A673 (cell line): ENCODE results near the gene PLVAP. TPM values are rescaled to one million over a fixed set of nuclear protein-coding genes. Genes with fewer than 3 reads are reported as not detected.

Experiments
- BruUV-seq: library from RNA; stranded (reverse); fragments of 400-500 nt; replicated peaks from 2 replicates; lab custom pipeline; 2021; lab: Mats Ljungman, UMichigan
- CTCF ChIA-PET: fragments of 300-600 bp; sonication (Branson Sonifier 250); formaldehyde crosslinking; loops from one replicate; lab custom pipeline; 2022; ENCODE audit warnings: antibody characterized with exemption; lab: Charles Lee
- POLR2A ChIA-PET: fragments of 300-600 bp; sonication (Branson Sonifier 250); formaldehyde crosslinking; loops from one replicate; lab custom pipeline; 2022; ENCODE audit warnings: antibody characterized with exemption; ENCODE audit not compliant: low non-redundant PET; lab: Charles Lee
- DNase-seq: peaks from one replicate; pipeline ENCODE4 v3.0.0-alpha.2; 2015; ENCODE audit warnings: low spot score
- H3K27ac ChIP-seq: fragments of 200-600 bp; sonication (generic); 2 replicates; pipeline ENCODE4 v1.5.1; 2016; ENCODE audit warnings: mixed run types, low read depth, mild to moderate bottlenecking, mixed read lengths, antibody characterized with exemption, low read length; ENCODE audit not compliant: poor library complexity, severe bottlenecking
- H3K27me3 ChIP-seq: fragments of 200-600 bp; sonication (generic); replicated peaks from 2 replicates; pipeline ENCODE4 v1.6.1; 2017; ENCODE audit warnings: mixed run types, low read depth, mild to moderate bottlenecking, mixed read lengths, antibody characterized with exemption, low read length; ENCODE audit not compliant: insufficient read depth, poor library complexity
- H3K36me3 ChIP-seq: fragments of 200-600 bp; sonication (generic); 2 replicates; pipeline ENCODE4 v1.6.1; 2016; ENCODE audit warnings: mixed run types, mild to moderate bottlenecking, mixed read lengths, antibody characterized with exemption, low read length; ENCODE audit not compliant: insufficient read depth, poor library complexity, severe bottlenecking
- H3K4me1 ChIP-seq: fragments of 200-600 bp; sonication (generic); 2 replicates; pipeline ENCODE4 v1.6.1; 2017; ENCODE audit warnings: mixed run types, mild to moderate bottlenecking, mixed read lengths, antibody characterized with exemption, low read length; ENCODE audit not compliant: insufficient read depth, poor library complexity, severe bottlenecking
- H3K4me3 ChIP-seq: fragments of 200-600 bp; sonication (generic); 2 replicates; pipeline ENCODE4 v1.5.1; 2016; ENCODE audit warnings: low read depth, mixed run types, mild to moderate bottlenecking, mixed read lengths, low read length; ENCODE audit not compliant: poor library complexity, severe bottlenecking
- H3K9me3 ChIP-seq: fragments of 200-600 bp; sonication (generic); 2 replicates; pipeline ENCODE4 v1.6.1; 2016; ENCODE audit warnings: mixed run types, low read depth, mild to moderate bottlenecking, mixed read lengths, antibody characterized with exemption, low read length; ENCODE audit not compliant: poor library complexity, severe bottlenecking
- CTCF ChIP-seq: fragments of 300-800, 200-600 bp; sonication (generic); conservative IDR thresholded peaks from 2 replicates; pipeline ENCODE4 v1.5.1; 2017; ENCODE audit warnings: low read depth, mild to moderate bottlenecking, antibody characterized with exemption, low read length, moderate library complexity, mixed read lengths
- EZH2 ChIP-seq: fragments of 200-600 bp; sonication (generic); IDR thresholded peaks from 2 replicates; pipeline ENCODE4 v1.6.1; 2017; ENCODE audit warnings: borderline replicate concordance, low read depth, mild to moderate bottlenecking, mixed read lengths, antibody characterized with exemption, low read length; ENCODE audit not compliant: poor library complexity, severe bottlenecking
- intact Hi-C: fragments of 100-400 bp; cut with micrococcal nuclease; formaldehyde crosslinking; loops from one replicate; pipeline ENCODE4 v1.10.0; 2022; ENCODE audit not compliant: unreplicated experiment
- total RNA-seq: library from RNA; stranded (reverse); gene quantifications from 2 replicates; pipeline ENCODE4 v1.2.3, GENCODE V29; 2021

Gene PLVAP
- total RNA-seq, 1 experiment from 2014 or later: 0.24 TPM

- TF ChIP-seq CTCF: no peak
- no peak for TF ChIP-seq EZH2
- POLR2A ChIA-PET: interaction anchor here (0.7 kb wide), 1 partner anchor 27 kb away, joined by 9 read pairs; no protein-coding TSS in a partner anchor
- Histone ChIP-seq H3K27me3 (no peaks in the 10 kb centered on the region), H3K36me3 (peaks cover 15% of the 10 kb centered on the region), H3K4me1 (peaks cover 13% of the 10 kb centered on the region), H3K9me3 (no peaks in the 10 kb centered on the region), H3K4me3 (peak within 1 kb of the TSS; percentile 81), H3K27ac (peak within 1 kb of the TSS; percentile 86)
- intact Hi-C loops: no loop called here
- CTCF ChIA-PET: no interaction called here
- BruUV-seq: TSS peak; percentile 68
- DNase-seq: peak; percentile 100
These were observed 40.1 kb downstream of the PLVAP start, which contains the start of gene GTPBP3 for GRCh38 chr19:17336872-17337674. Gene GTPBP3, plus strand, starts transcription at chr19:17337553. Its CDS starts 59 bp downstream, at chr19:17337612.

- peak overlapping the region; percentile 90 for H3K27ac ChIP-seq
- ChIA-PET POLR2A (interaction anchor here (0.6 kb wide), 1 partner anchor 9 kb away, joined by 4 read pairs; no protein-coding TSS in a partner anchor), CTCF (no interaction called here)
- H3K4me3 ChIP-seq: peak overlapping the region; percentile 91
- peaks cover 4% of the 10 kb centered on the region for H3K36me3 ChIP-seq
- H3K27me3 ChIP-seq: no peaks in the 10 kb centered on the region
- intact Hi-C loops: no loop called here
- no TSS peak for BruUV-seq
- no peak for DNase-seq
- no peaks in the 10 kb centered on the region for H3K9me3 ChIP-seq
- H3K4me1 ChIP-seq: peaks cover 13% of the 10 kb centered on the region
- TF ChIP-seq EZH2 (no peak), CTCF (no peak)
These were observed 41.6 kb downstream of the PLVAP start for GRCh38 chr19:17335575-17335974.

GRCh38 chr19:17334414-17335409 is 42.4 kb downstream of the PLVAP start, which contains the start of gene ANO8:
Gene ANO8, minus strand, starts transcription at chr19:17334855. Its CDS starts 185 bp downstream, at chr19:17334670.
- Histone ChIP-seq H3K36me3 (peaks cover 4% of the 10 kb centered on the region), H3K27me3 (no peaks in the 10 kb centered on the region), H3K9me3 (no peaks in the 10 kb centered on the region), H3K4me3 (peak within 1 kb of the TSS; percentile 91), H3K27ac (peak within 1 kb of the TSS; percentile 90), H3K4me1 (peaks cover 13% of the 10 kb centered on the region)
- CTCF ChIA-PET: no interaction called here
- peak; percentile 99 for DNase-seq
- POLR2A ChIA-PET: interaction anchor here (1.0 kb wide), 1 partner anchor 26 kb away, joined by 4 read pairs; the partner anchor contains the start of gene DDA1
- intact Hi-C loops: no loop called here
- BruUV-seq: no TSS peak
- TF ChIP-seq EZH2 (no peak), CTCF (no peak)
